ENCODE results near the gene RAB24.

DNA sequence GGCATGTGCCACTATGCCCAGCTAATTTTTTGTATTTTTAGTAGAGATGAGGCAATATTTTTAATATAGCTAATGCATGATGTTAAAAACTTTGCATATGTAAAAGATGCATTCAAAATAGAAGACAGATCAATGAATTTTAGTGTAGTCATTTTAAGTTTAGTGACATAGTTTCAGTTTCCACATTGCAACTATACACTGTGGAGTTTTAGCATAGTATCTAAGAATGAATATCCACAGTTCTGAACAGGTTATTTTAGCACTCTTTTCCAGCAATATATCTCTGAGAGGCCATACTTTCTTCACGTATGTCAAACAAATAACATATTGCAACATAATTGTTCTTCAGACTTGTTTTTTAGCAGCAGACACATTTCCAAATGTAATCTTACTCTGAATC, 39.3 kb downstream of the RAB24 start:
- TF ChIP-seq, protein P1, sequence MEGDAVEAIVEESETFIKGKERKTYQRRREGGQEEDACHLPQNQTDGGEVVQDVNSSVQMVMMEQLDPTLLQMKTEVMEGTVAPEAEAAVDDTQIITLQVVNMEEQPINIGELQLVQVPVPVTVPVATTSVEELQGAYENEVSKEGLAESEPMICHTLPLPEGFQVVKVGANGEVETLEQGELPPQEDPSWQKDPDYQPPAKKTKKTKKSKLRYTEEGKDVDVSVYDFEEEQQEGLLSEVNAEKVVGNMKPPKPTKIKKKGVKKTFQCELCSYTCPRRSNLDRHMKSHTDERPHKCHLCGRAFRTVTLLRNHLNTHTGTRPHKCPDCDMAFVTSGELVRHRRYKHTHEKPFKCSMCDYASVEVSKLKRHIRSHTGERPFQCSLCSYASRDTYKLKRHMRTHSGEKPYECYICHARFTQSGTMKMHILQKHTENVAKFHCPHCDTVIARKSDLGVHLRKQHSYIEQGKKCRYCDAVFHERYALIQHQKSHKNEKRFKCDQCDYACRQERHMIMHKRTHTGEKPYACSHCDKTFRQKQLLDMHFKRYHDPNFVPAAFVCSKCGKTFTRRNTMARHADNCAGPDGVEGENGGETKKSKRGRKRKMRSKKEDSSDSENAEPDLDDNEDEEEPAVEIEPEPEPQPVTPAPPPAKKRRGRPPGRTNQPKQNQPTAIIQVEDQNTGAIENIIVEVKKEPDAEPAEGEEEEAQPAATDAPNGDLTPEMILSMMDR (IDR thresholded peaks at IDR 0.05; ENCODE audit: insufficient read depth, low read depth, low read length) = no peak
- no peak for TF ChIP-seq EZH2 (IDR thresholded peaks at IDR 0.05; ENCODE audit: insufficient read depth, low read length)

Data from astrocyte (in vitro differentiated cells and primary cell).